OCI-LY7 (cell line): ENCODE measurements around the gene RHBDF1. TPM values are rescaled to one million over a fixed set of nuclear protein-coding genes. Genes with fewer than 3 reads are reported as not detected.

ENCODE experiments used
- BruUV-seq: library from RNA; stranded (reverse); fragments of 400-500 nt; replicated peaks from 2 replicates; lab custom pipeline; 2021; lab: Mats Ljungman, UMichigan
- CTCF ChIA-PET: fragments of 300-600 bp; sonication (Branson Sonifier 250); formaldehyde crosslinking; loops from one replicate; lab custom pipeline; 2022; ENCODE audit warnings: antibody characterized with exemption; ENCODE audit not compliant: unreplicated experiment; lab: Charles Lee
- POLR2A ChIA-PET: fragments of 300-600 bp; sonication (Branson Sonifier 250); formaldehyde crosslinking; loops from one replicate; lab custom pipeline; 2022; ENCODE audit warnings: antibody characterized with exemption; lab: Charles Lee
- DNase-seq: peaks from one replicate; pipeline ENCODE4 v3.0.0-alpha.2; 2015; ENCODE audit warnings: low spot score
- H2AFZ ChIP-seq: fragments of 200-600 bp; sonication (generic), shearing (Covaris generic); 2 replicates; pipeline ENCODE4 v1.6.1; 2014; ENCODE audit warnings: mild to moderate bottlenecking, antibody characterized with exemption, low read length, moderate library complexity
- H3K27ac ChIP-seq: fragments of 200-600 bp; sonication (generic); 2 replicates; pipeline ENCODE4 v1.5.1; 2014; ENCODE audit warnings: mixed run types, low read depth, mild to moderate bottlenecking, moderate library complexity, low read length, inconsistent platforms; ENCODE audit not compliant: poor library complexity, severe bottlenecking
- H3K36me3 ChIP-seq: fragments of 200-600 bp; sonication (generic); 2 replicates; pipeline ENCODE4 v1.6.1; 2014; ENCODE audit warnings: mild to moderate bottlenecking, antibody characterized with exemption, low read length, moderate library complexity, mixed read lengths; ENCODE audit not compliant: insufficient read depth
- H3K4me1 ChIP-seq: fragments of 200-600 bp; sonication (generic); 2 replicates; pipeline ENCODE4 v1.5.1; 2014; ENCODE audit warnings: mild to moderate bottlenecking, low read length; ENCODE audit not compliant: insufficient read depth, poor library complexity, severe bottlenecking
- H3K4me2 ChIP-seq: fragments of 200-600 bp; sonication (generic); 2 replicates; pipeline ENCODE4 v1.6.1; 2014; ENCODE audit warnings: mild to moderate bottlenecking, low read length
- H3K4me3 ChIP-seq: fragments of 200-600 bp; sonication (generic); 2 replicates; pipeline ENCODE4 v1.5.1; 2014; ENCODE audit warnings: mild to moderate bottlenecking, low read depth, low read length; ENCODE audit not compliant: poor library complexity, severe bottlenecking
- H3K79me2 ChIP-seq: fragments of 200-600 bp; sonication (generic); 2 replicates; pipeline ENCODE4 v1.6.1; 2016; ENCODE audit warnings: low read depth, mild to moderate bottlenecking, low read length, moderate library complexity, mixed read lengths; ENCODE audit not compliant: insufficient read depth
- H3K9me2 ChIP-seq: fragments of 200-600 bp; sonication (generic); 2 replicates; pipeline ENCODE4 v1.6.1; 2016; ENCODE audit warnings: mild to moderate bottlenecking, low read length, mixed read lengths; ENCODE audit not compliant: insufficient read depth
- H3K9me3 ChIP-seq: fragments of 200-600 bp; sonication (generic); 2 replicates; pipeline ENCODE4 v1.6.1; 2014; ENCODE audit warnings: mild to moderate bottlenecking, mixed run types, low read length, mixed read lengths
- H4K20me1 ChIP-seq: fragments of 200-600 bp; sonication (generic); 2 replicates; pipeline ENCODE4 v1.6.1; 2014; ENCODE audit warnings: mild to moderate bottlenecking, antibody characterized with exemption, low read length, moderate library complexity, mixed read lengths; ENCODE audit not compliant: insufficient read depth
- EZH2phosphoT487 ChIP-seq: fragments of 200-600 bp; sonication (generic); IDR thresholded peaks from 2 replicates; pipeline ENCODE4 v1.6.1; 2018; ENCODE audit warnings: low read depth, borderline replicate concordance, mild to moderate bottlenecking, mixed run types, antibody characterized with exemption, low read length, moderate library complexity, mixed read lengths
- intact Hi-C: fragments of 100-400 bp; cut with micrococcal nuclease; formaldehyde crosslinking; loops from one replicate; pipeline ENCODE4 v1.10.0; 2022; ENCODE audit not compliant: unreplicated experiment
- total RNA-seq, 2 experiments: library from RNA; depleted of rRNA in 1 of 2; stranded (reverse); fragments of >200 nt in 1 of 2; shearing (Covaris generic) in 1 of 2; gene quantifications; 2 replicates each; pipeline ENCODE4 v1.2.3, GENCODE V29; 2014 to 2022
- TF ChIP-seq, protein P1 (sequence below): fragments of 200-600 bp; sonication (generic); conservative IDR thresholded peaks from 2 replicates; pipeline ENCODE4 v1.5.1; 2014; ENCODE audit warnings: mild to moderate bottlenecking, antibody characterized with exemption, low read length, moderate library complexity, mixed read lengths

Gene RHBDF1
- total RNA-seq, 2 experiments from 2014 or later, result 0.13 to 0.68 TPM

DNA sequence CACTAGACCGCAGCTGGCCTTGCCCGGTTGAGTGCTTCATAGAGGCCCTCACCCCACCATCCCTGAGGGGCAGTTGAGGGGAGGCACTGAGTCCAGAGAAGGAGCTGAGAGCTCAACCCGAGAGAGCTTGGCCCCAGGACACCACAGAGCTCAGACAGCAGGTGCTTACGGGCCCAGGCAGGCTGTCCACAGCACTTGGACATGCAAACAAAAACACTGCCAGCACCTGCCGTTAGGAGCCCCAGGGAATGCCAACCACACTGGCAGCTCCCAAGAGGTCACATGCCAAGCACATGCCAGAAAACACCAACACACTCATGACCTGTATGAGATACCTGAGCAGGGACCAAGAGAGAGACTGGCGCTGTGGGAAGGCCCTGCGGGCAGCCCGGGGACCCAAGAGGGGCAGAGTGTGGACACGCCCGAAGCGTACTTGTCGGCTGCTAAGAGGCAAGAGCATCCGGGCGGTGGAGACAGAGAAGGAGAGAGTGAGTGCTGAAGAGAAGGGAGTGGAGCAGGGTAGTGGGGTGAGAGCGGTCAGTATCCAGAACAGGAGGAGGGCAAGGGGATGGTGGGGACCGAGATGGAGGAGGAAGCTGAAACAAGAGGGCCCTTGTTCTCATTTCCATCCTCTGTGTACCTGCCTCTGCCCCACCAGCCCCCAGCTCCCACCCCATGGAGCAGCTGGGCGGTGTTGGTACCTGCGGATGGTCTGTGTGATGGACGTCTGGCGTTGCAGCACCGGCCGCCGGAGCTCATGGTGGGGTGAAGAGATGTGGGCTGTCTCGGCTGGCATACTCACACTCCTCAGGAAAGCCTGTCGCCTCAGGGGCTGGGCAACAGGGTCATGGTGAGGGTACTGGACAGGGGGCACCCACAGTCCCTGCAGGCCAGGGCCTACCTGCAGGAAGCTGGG lies 8.2 kb downstream of the RHBDF1 start:
- Histone ChIP-seq H2AFZ (no peak overlapping the region), H3K9me3 (no peaks in the 10 kb centered on the region), H3K79me2 (no peaks in the 10 kb centered on the region), H3K36me3 (no peaks in the 10 kb centered on the region), H3K27ac (no peak overlapping the region), H3K4me2 (no peak overlapping the region), H3K4me3 (no peak overlapping the region), H3K4me1 (no peaks in the 10 kb centered on the region), H3K9me2 (no peaks in the 10 kb centered on the region), H4K20me1 (no peaks in the 10 kb centered on the region)
- ChIA-PET POLR2A (interaction anchor here (0.9 kb wide), 1 partner anchor 11 kb away, joined by 3 read pairs; the partner anchor contains the start of genes POLR3K and SNRNP25), CTCF (interaction anchor here (0.6 kb wide), 1 partner anchor 32 kb away, joined by 4 read pairs; no protein-coding TSS in a partner anchor)
- no peak for TF ChIP-seq EZH2phosphoT487
- TF ChIP-seq, protein P1, sequence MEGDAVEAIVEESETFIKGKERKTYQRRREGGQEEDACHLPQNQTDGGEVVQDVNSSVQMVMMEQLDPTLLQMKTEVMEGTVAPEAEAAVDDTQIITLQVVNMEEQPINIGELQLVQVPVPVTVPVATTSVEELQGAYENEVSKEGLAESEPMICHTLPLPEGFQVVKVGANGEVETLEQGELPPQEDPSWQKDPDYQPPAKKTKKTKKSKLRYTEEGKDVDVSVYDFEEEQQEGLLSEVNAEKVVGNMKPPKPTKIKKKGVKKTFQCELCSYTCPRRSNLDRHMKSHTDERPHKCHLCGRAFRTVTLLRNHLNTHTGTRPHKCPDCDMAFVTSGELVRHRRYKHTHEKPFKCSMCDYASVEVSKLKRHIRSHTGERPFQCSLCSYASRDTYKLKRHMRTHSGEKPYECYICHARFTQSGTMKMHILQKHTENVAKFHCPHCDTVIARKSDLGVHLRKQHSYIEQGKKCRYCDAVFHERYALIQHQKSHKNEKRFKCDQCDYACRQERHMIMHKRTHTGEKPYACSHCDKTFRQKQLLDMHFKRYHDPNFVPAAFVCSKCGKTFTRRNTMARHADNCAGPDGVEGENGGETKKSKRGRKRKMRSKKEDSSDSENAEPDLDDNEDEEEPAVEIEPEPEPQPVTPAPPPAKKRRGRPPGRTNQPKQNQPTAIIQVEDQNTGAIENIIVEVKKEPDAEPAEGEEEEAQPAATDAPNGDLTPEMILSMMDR, result no peak
- no peak for DNase-seq
- intact Hi-C loops, result no loop called here
- BruUV-seq, result no TSS peak

DNA sequence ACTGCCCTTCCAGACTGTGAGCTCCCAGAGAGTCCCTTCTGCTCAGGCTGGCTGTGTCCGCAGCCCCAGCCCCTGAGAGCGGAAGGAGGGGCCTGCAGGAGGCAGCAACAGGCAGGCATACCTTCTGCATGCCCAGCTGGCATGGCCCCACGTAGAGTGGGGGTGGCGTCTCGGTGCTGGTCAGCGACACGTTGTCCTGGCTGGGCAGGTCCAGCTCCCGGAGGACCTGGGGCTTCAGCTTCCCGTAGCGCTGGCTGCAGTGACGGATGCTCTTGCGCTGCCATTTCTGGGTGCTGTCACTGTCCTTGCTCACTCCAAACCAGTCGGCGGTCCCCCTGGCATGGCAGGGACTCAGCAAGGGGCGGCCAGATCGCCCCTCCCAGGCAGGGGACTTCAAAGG lies 9.0 kb downstream of the RHBDF1 start:
- intact Hi-C loops, result no loop called here
- H3K27ac ChIP-seq, result no peak overlapping the region
- TF ChIP-seq, protein P1, result no peak
- TF ChIP-seq EZH2phosphoT487, result no peak
- H3K4me2 ChIP-seq, result no peak overlapping the region
- H3K79me2 ChIP-seq, result no peaks in the 10 kb centered on the region
- ChIA-PET CTCF (interaction anchor here (0.6 kb wide), 1 partner anchor 33 kb away, joined by 4 read pairs; no protein-coding TSS in a partner anchor), POLR2A (no interaction called here)
- no peak overlapping the region for H2AFZ ChIP-seq
- no peak overlapping the region for H3K4me3 ChIP-seq
- no peaks in the 10 kb centered on the region for H3K9me3 ChIP-seq
- no peak for DNase-seq
- H3K36me3 ChIP-seq, result peaks cover 5% of the 10 kb centered on the region; the same call in 1 of the 2 replicates
- no peaks in the 10 kb centered on the region for H4K20me1 ChIP-seq
- no TSS peak for BruUV-seq
- H3K4me1 ChIP-seq, result no peaks in the 10 kb centered on the region
- H3K9me2 ChIP-seq, result no peaks in the 10 kb centered on the region
